CD8-positive, alpha-beta memory T cell (primary cell): Measurements from ENCODE around the gene TCF7L2. TPM values are rescaled to one million over a fixed set of nuclear protein-coding genes. Genes with fewer than 3 reads are reported as not detected.

ENCODE experiments used
- CTCF ChIA-PET: fragments of 350-600 bp; sonication (Branson Sonifier 250); formaldehyde crosslinking; loops from one replicate; lab custom pipeline; 2021; ENCODE audit warnings: antibody characterized with exemption; lab: Charles Lee
- POLR2A ChIA-PET: fragments of 350-600 bp; sonication (Branson Sonifier 250); formaldehyde crosslinking; loops from one replicate; lab custom pipeline; 2021; ENCODE audit warnings: antibody characterized with exemption; lab: Charles Lee
- DNase-seq, 5 donors: peaks; one replicate each; pipeline versions ENCODE4 v3.0.0 to v3.0.0-alpha.2; 2020 to 2022; ENCODE audit warnings: mixed read lengths in 1 of 5
- H3K27ac ChIP-seq: one replicate; pipeline ENCODE4 v1.7.0; 2013; ENCODE audit warnings: low read depth, mild to moderate bottlenecking, low read length, moderate library complexity
- H3K27me3 ChIP-seq: 2 replicates; pipeline ENCODE4 v1.7.0; 2013; ENCODE audit warnings: low read length, mild to moderate bottlenecking; ENCODE audit not compliant: insufficient read depth, poor library complexity, severe bottlenecking
- H3K36me3 ChIP-seq: 2 replicates; pipeline ENCODE4 v1.7.0; 2013; ENCODE audit warnings: mild to moderate bottlenecking, low read length, moderate library complexity; ENCODE audit not compliant: insufficient read depth
- H3K4me1 ChIP-seq: 2 replicates; pipeline ENCODE4 v1.7.0; 2013; ENCODE audit warnings: mild to moderate bottlenecking, low read length, moderate library complexity; ENCODE audit not compliant: insufficient read depth
- H3K4me3 ChIP-seq: 2 replicates; pipeline ENCODE4 v1.7.0; 2013; ENCODE audit warnings: mild to moderate bottlenecking, low read length
- H3K9me3 ChIP-seq: 2 replicates; pipeline ENCODE4 v1.7.0; 2013; ENCODE audit warnings: mild to moderate bottlenecking, low read length
- H3K27ac Mint-ChIP-seq, 8 donors: one replicate each; pipeline ENCODE4 v1.8.0; 2020 to 2021; ENCODE audit warnings: mixed read lengths in 8 of 8, mild to moderate bottlenecking in 6 of 8, inconsistent platforms in 3 of 8, moderate library complexity in 3 of 8
- H3K27me3 Mint-ChIP-seq, 2 donors: one replicate each; pipeline ENCODE4 v1.8.0; 2020 to 2021; ENCODE audit warnings: mixed read lengths in 2 of 2, mild to moderate bottlenecking in 1 of 2, moderate library complexity in 1 of 2
- H3K36me3 Mint-ChIP-seq, 3 donors: one replicate each; pipeline ENCODE4 v1.8.0; 2020 to 2021; ENCODE audit warnings: mixed read lengths in 3 of 3, inconsistent platforms in 1 of 3, mild to moderate bottlenecking in 1 of 3
- H3K4me1 Mint-ChIP-seq, 3 donors: one replicate each; pipeline ENCODE4 v1.8.0; 2020 to 2021; ENCODE audit warnings: mixed read lengths in 3 of 3, inconsistent platforms in 1 of 3, mild to moderate bottlenecking in 1 of 3
- H3K4me3 Mint-ChIP-seq, 7 donors: one replicate each; pipeline ENCODE4 v1.8.0; 2020 to 2021; ENCODE audit warnings: mixed read lengths in 7 of 7, mild to moderate bottlenecking in 6 of 7, moderate library complexity in 4 of 7, inconsistent platforms in 2 of 7
- H3K9me3 Mint-ChIP-seq, 5 donors: one replicate each; pipeline ENCODE4 v1.8.0; 2020 to 2022; ENCODE audit warnings: mixed read lengths in 5 of 5, mild to moderate bottlenecking in 3 of 5, moderate library complexity in 2 of 5, inconsistent platforms in 1 of 5
- polyA plus RNA-seq: library from polyadenylated mRNA; unstranded; fragments of 300-500 nt; fragmentation: Illumina TruSeq; gene quantifications from one replicate; pipeline ENCODE4 v1.2.3, GENCODE V29; 2021
- total RNA-seq, 2 experiments: library from RNA; stranded (reverse); gene quantifications; one replicate each; pipeline ENCODE4 v1.2.3, GENCODE V29; 2021

TCF7L2 gene
- total and polyA plus RNA-seq, 3 experiments from 2014 or later: 0.81 to 1.8 (median 0.89) TPM

DNA sequence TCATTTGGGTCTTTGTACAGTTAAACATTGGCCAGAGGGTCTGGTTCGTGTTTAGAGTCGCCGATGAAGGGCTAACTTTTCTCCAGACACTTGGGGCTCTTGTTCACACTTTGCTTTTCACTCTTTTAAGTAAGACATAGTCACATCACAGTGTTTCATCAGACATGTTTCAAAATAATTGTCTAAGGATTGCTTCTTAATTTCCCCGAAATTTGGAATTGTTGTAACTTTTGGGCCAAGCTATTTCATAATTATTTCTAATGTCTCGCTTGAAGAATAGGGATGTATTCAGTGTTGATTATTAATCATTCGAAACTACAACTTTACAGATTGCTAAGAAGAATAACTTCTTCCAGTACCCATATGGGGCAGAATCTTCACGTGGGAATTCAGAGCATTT lies 92.8 kb downstream of the TCF7L2 start:
- H3K27me3 Mint-ChIP-seq: peaks cover 0 to 3% of the 10 kb centered on the region in 2 donors
- peak overlapping the region in 1 of 8 donors; percentile 17 for H3K27ac Mint-ChIP-seq
- ChIA-PET CTCF (no interaction called here), POLR2A (no interaction called here)
- no peaks in the 10 kb centered on the region for H3K9me3 Mint-ChIP-seq
- no peak overlapping the region for H3K4me3 Mint-ChIP-seq
- peaks cover 0 to 8% (median 2%) of the 10 kb centered on the region in 3 donors for H3K36me3 Mint-ChIP-seq
- Histone ChIP-seq H3K27me3 (no peaks in the 10 kb centered on the region), H3K36me3 (no peaks in the 10 kb centered on the region), H3K4me1 (no peaks in the 10 kb centered on the region), H3K9me3 (no peaks in the 10 kb centered on the region), H3K4me3 (no peak overlapping the region), H3K27ac (no peak overlapping the region)
- no peak for DNase-seq
- H3K4me1 Mint-ChIP-seq: peaks cover 0 to 4% (median 0%) of the 10 kb centered on the region in 3 donors

DNA sequence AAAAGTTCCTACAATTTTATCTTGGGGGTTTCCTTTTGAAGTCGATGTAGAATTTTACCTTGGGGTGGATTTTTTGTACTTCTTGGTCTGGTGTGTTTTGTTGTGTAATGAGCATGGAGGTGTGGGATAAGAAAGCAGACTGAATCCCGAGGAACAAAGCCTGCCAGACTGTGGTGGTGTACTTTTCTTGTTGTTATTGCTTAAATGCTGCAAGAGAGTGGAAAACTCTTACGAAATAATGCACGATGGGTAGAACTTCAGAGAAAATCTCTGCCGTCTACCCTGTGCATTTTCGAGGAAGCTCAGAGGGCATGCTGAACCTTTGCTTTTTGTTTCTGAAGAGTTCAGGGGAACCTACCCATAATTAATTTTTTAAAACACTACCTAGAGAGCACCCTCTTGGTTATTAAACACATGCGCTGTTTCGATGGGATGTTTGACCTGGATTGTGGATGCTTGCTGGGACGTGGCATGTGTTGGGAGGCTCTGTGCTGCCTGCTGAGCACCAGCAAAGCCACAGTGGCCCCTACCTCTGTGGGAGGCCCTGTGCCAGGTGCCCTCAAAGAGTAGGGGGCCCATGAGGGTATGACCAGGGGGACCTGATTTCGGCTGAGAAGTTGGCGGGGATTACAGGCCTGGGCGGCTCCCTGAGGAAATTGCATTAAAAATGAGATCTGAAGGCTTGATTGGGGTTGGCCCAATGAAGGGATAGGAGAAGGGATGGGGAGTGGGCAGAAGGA lies 94.1 kb downstream of the TCF7L2 start:
- Histone ChIP-seq H3K27ac (no peak overlapping the region), H3K4me1 (no peaks in the 10 kb centered on the region), H3K36me3 (no peaks in the 10 kb centered on the region), H3K4me3 (no peak overlapping the region), H3K27me3 (no peaks in the 10 kb centered on the region), H3K9me3 (no peaks in the 10 kb centered on the region)
- Mint-ChIP-seq H3K4me3 (no peak overlapping the region), H3K4me1 (peaks cover 0 to 4% (median 1%) of the 10 kb centered on the region in 3 donors), H3K9me3 (no peaks in the 10 kb centered on the region), H3K27me3 (peaks cover 0 to 6% of the 10 kb centered on the region in 2 donors), H3K27ac (peak overlapping the region in 1 of 8 donors; percentile 51), H3K36me3 (peaks cover 0 to 8% (median 2%) of the 10 kb centered on the region in 3 donors)
- no peak for DNase-seq
- POLR2A ChIA-PET: no interaction called here
- CTCF ChIA-PET: no interaction called here

GRCh38 chr10:113045147-113046055 lies 95.4 kb downstream of the TCF7L2 start:
- no peak for DNase-seq
- Mint-ChIP-seq H3K27me3 (peaks cover 0 to 8% of the 10 kb centered on the region in 2 donors), H3K4me3 (no peak overlapping the region), H3K9me3 (no peaks in the 10 kb centered on the region), H3K27ac (no peak overlapping the region), H3K36me3 (peaks cover 0 to 8% (median 2%) of the 10 kb centered on the region in 3 donors), H3K4me1 (peaks cover 6 to 14% (median 10%) of the 10 kb centered on the region in 3 donors)
- Histone ChIP-seq H3K4me3 (no peak overlapping the region), H3K27me3 (no peaks in the 10 kb centered on the region), H3K4me1 (peaks cover 7% of the 10 kb centered on the region), H3K9me3 (no peaks in the 10 kb centered on the region), H3K36me3 (no peaks in the 10 kb centered on the region), H3K27ac (no peak overlapping the region)
- CTCF ChIA-PET: no interaction called here
- POLR2A ChIA-PET: no interaction called here

GRCh38 chr10:113047151-113047550 lies 97.1 kb downstream of the TCF7L2 start:
- no peak for DNase-seq
- Histone ChIP-seq H3K27me3 (no peaks in the 10 kb centered on the region), H3K9me3 (no peaks in the 10 kb centered on the region), H3K27ac (no peak overlapping the region), H3K4me1 (peaks cover 19% of the 10 kb centered on the region), H3K36me3 (no peaks in the 10 kb centered on the region), H3K4me3 (no peak overlapping the region)
- POLR2A ChIA-PET: no interaction called here
- Mint-ChIP-seq H3K4me3 (no peak overlapping the region), H3K4me1 (peaks cover 23 to 31% (median 25%) of the 10 kb centered on the region in 3 donors), H3K9me3 (no peaks in the 10 kb centered on the region), H3K27ac (no peak overlapping the region), H3K27me3 (peaks cover 5 to 8% of the 10 kb centered on the region in 2 donors), H3K36me3 (peaks cover 0 to 8% (median 2%) of the 10 kb centered on the region in 3 donors)
- CTCF ChIA-PET: interaction anchor here (1.1 kb wide), 1 partner anchor 13 kb away, joined by 3 read pairs; no protein-coding TSS in a partner anchor

- peaks cover 0 to 8% (median 2%) of the 10 kb centered on the region in 3 donors for H3K36me3 Mint-ChIP-seq
- H3K4me3 Mint-ChIP-seq: no peak overlapping the region
- H3K27me3 Mint-ChIP-seq: peaks cover 5 to 9% of the 10 kb centered on the region in 2 donors
- DNase-seq: no peak
- no peaks in the 10 kb centered on the region for H3K9me3 ChIP-seq
- peaks cover 19% of the 10 kb centered on the region for H3K4me1 ChIP-seq
- H3K9me3 Mint-ChIP-seq: no peaks in the 10 kb centered on the region
- no peak overlapping the region for H3K4me3 ChIP-seq
- peak overlapping the region in 1 of 8 donors; percentile 29 for H3K27ac Mint-ChIP-seq
- ChIA-PET POLR2A (no interaction called here), CTCF (no interaction called here)
- peaks cover 24 to 32% (median 24%) of the 10 kb centered on the region in 3 donors for H3K4me1 Mint-ChIP-seq
- H3K27ac ChIP-seq: no peak overlapping the region
- no peaks in the 10 kb centered on the region for H3K27me3 ChIP-seq
- no peaks in the 10 kb centered on the region for H3K36me3 ChIP-seq
Observed at GRCh38 chr10:113047605-113047962, 97.5 kb downstream of the TCF7L2 start.

- CTCF ChIA-PET: no interaction called here
Observed at GRCh38 chr10:113047963-113048781, 98.1 kb downstream of the TCF7L2 start.

GRCh38 chr10:113049881-113050280 lies 99.8 kb downstream of the TCF7L2 start:
- H3K36me3 Mint-ChIP-seq: peaks cover 0 to 4% (median 0%) of the 10 kb centered on the region in 3 donors

More at GRCh38 chr10:113047963-113048781, 98.1 kb downstream of the TCF7L2 start:
- H3K4me1 ChIP-seq: peaks cover 19% of the 10 kb centered on the region
- Mint-ChIP-seq H3K4me3 (no peak overlapping the region), H3K4me1 (peaks cover 24 to 32% (median 24%) of the 10 kb centered on the region in 3 donors), H3K36me3 (peaks cover 0 to 8% (median 0%) of the 10 kb centered on the region in 3 donors), H3K27me3 (peaks cover 5 to 11% of the 10 kb centered on the region in 2 donors), H3K9me3 (no peaks in the 10 kb centered on the region), H3K27ac (peak overlapping the region in 1 of 8 donors; percentile 29)
- no peak overlapping the region for H3K27ac ChIP-seq
- no peaks in the 10 kb centered on the region for H3K27me3 ChIP-seq
- H3K9me3 ChIP-seq: no peaks in the 10 kb centered on the region
- DNase-seq: no peak
- no peak overlapping the region for H3K4me3 ChIP-seq
- POLR2A ChIA-PET: no interaction called here
- no peaks in the 10 kb centered on the region for H3K36me3 ChIP-seq

More at GRCh38 chr10:113049881-113050280, 99.8 kb downstream of the TCF7L2 start:
- H3K9me3 ChIP-seq: no peaks in the 10 kb centered on the region
- Mint-ChIP-seq H3K4me3 (peak overlapping the region in 2 of 7 donors; percentile 13 to 42), H3K27me3 (peaks cover 5 to 15% of the 10 kb centered on the region in 2 donors), H3K4me1 (peaks cover 23 to 32% (median 24%) of the 10 kb centered on the region in 3 donors), H3K27ac (peak overlapping the region in 2 of 8 donors; percentile 8 to 70), H3K9me3 (no peaks in the 10 kb centered on the region)
- CTCF ChIA-PET: interaction anchor here (1.1 kb wide), 1 partner anchor 8 kb away, joined by 3 read pairs; no protein-coding TSS in a partner anchor
- DNase-seq: no peak
- H3K4me3 ChIP-seq: no peak overlapping the region
- H3K27me3 ChIP-seq: no peaks in the 10 kb centered on the region
- H3K27ac ChIP-seq: no peak overlapping the region
- H3K36me3 ChIP-seq: no peaks in the 10 kb centered on the region
- H3K4me1 ChIP-seq: peaks cover 19% of the 10 kb centered on the region
- POLR2A ChIA-PET: no interaction called here
